Subcutaneous adipose tissue (tissue), 4 donors: ENCODE data around the gene SLC43A3. TPM values are rescaled to one million over a fixed set of nuclear protein-coding genes. Genes with fewer than 3 reads are reported as not detected.

Experiments used
- total RNA-seq, 4 donors: library from RNA; depleted of rRNA; stranded (reverse); fragments of >200 nt; gene quantifications; one replicate each; pipeline ENCODE4 v1.1.0, GENCODE V29; 2016
- TF ChIP-seq, protein P1 (sequence below): fragments of 450-650 bp; IDR thresholded peaks from one replicate; pipeline ENCODE4 v1.5.1; 2016; ENCODE audit warnings: low read depth, mild to moderate bottlenecking, control low read depth, antibody characterized with exemption, moderate library complexity

Gene SLC43A3
- total RNA-seq, 4 donors from 2014 or later: 50.1 to 108 (median 80.2) TPM

GRCh38 chr11:57363131-57364080, 63.5 kb downstream of the SLC43A3 start:
- TF ChIP-seq, protein P1, sequence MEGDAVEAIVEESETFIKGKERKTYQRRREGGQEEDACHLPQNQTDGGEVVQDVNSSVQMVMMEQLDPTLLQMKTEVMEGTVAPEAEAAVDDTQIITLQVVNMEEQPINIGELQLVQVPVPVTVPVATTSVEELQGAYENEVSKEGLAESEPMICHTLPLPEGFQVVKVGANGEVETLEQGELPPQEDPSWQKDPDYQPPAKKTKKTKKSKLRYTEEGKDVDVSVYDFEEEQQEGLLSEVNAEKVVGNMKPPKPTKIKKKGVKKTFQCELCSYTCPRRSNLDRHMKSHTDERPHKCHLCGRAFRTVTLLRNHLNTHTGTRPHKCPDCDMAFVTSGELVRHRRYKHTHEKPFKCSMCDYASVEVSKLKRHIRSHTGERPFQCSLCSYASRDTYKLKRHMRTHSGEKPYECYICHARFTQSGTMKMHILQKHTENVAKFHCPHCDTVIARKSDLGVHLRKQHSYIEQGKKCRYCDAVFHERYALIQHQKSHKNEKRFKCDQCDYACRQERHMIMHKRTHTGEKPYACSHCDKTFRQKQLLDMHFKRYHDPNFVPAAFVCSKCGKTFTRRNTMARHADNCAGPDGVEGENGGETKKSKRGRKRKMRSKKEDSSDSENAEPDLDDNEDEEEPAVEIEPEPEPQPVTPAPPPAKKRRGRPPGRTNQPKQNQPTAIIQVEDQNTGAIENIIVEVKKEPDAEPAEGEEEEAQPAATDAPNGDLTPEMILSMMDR: no peak

GRCh38 chr11:57361926-57362325, 65.0 kb downstream of the SLC43A3 start:
- TF ChIP-seq, protein P1: no peak

DNA sequence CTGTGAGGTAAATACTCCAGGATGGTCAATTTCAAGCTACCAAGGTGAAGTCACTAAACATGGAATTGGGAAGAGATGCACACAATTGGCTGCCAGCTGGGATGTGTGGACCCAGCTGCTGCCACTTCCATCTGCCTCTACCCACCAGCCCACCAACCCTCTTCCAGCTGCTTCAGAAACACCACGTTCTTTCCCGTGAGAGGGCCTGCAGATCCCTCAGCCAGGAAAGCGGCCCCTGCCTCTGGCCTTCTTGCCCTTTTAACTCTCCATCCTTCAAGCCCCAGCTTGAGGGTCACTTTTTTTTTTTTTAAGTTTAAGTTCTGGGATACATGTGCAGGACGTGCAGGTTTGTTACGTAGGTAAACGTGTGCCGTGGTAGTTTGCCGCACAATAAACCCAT, 65.9 kb downstream of the SLC43A3 start:
- TF ChIP-seq, protein P1: no peak

DNA sequence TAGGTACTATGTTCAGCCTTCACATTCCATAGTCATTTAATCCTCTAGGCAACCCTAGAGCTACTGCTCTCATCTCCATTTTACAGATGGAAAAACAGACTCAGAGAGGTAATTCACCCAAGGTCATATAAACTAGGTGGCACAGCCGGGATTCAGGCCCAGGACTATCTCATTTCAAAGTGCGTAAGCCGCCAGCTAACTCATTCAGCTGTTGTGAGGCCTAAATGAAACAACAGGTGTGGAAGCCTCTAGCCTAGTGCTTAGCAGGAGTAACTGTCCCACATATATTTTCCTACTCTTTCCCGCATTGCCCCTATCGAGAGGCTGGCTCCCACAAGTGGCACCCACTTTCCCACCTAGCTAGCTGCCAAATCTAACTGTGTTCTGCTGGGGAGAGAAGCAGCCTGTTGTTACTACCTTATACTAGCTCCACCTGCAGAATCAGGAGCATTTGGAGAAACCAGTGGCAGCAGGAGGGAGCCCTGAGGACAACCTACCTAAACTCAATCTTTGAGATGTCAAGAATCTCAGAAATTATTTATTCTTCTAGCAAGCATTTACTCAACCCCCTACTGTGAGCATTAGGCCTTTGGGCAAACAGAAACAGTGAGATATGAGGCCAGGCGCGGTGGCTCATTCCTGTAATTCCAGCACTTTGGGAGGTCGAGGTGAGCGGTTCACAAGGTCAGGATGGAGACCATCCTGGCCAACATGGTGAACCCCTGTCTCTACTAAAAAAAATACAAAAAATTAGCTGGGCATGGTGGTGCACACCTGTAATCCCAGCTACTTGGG, 66.8 kb downstream of the SLC43A3 start:
- TF ChIP-seq, protein P1: no peak

GRCh38 chr11:57359396-57359795, 67.5 kb downstream of the SLC43A3 start:
- TF ChIP-seq, protein P1: no peak

DNA sequence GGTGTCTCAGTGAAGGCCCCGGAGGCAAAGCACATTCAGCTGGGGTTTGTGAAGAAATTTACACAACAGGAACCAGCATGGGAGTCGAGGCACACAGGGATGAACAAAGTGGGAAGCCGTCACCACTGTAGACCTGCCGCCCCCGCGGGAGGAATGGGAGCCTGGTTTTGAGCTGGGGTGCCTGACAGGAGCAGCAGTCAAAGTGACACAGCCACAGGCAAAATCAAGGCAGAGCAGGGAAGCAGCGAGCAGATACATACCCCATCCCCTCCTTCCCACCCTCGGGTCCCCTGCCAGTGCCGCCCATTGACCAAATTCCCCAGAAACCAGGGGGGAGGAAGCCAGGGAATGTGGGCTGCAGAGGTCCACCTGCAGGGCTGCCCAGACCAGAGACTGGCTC, 67.9 kb downstream of the SLC43A3 start:
- TF ChIP-seq, protein P1: no peak

DNA sequence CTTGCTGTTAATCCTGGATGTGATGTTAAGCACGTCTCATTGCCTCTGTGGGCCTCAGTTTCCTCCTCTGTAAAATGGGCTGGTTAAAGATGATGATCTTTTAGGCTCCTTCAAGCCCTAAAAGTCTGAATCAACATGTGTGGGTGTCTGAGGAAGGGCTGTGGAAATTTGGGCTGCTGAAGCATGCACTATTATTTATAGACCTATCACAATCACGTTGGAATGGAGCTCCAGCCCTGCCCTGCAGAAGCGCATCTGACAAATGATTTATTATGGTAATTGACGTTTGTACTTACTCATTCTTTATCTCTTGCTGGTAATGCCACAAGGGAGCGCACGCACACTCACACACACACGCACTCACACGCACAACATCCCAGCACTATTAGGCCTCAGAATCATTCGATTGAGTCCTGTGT, 68.4 kb downstream of the SLC43A3 start:
- TF ChIP-seq, protein P1: no peak
